Skeletal muscle cell (primary cell): ENCODE results near the gene GLIPR1L1.

Experiments used
- DNase-seq: peaks from one replicate; pipeline ENCODE4 v3.0.0-alpha.2; 2010; ENCODE audit warnings: low read depth
- H3K4me3 ChIP-seq: 2 replicates; pipeline ENCODE4 v1.5.1; 2011; ENCODE audit warnings: low read depth, mild to moderate bottlenecking, control low read depth, low read length, moderate library complexity

The GLIPR1L1 gene

GRCh38 chr12:75334384-75335030 lies at the start of gene GLIPR1L1:
GLIPR1L1 (plus strand) TSS chr12:75334670; CDS start chr12:75334729, 59 bp downstream.
- H3K4me3 ChIP-seq, result peak within 1 kb of the TSS; percentile 55
- DNase-seq, result peak; percentile 61

- no peak for DNase-seq
- no peak overlapping the region for H3K4me3 ChIP-seq
Measured at GRCh38 chr12:75288860-75289259, 45.6 kb upstream of the GLIPR1L1 start.

- H3K4me3 ChIP-seq, result no peak overlapping the region
- peak; percentile 1 for DNase-seq
Measured at GRCh38 chr12:75289753-75290152, 44.7 kb upstream of the GLIPR1L1 start.

GRCh38 chr12:75291014-75291413 lies 43.5 kb upstream of the GLIPR1L1 start:
- no peak overlapping the region for H3K4me3 ChIP-seq
- no peak for DNase-seq

GRCh38 chr12:75294336-75294735 lies 40.1 kb upstream of the GLIPR1L1 start:
- H3K4me3 ChIP-seq, result no peak overlapping the region
- DNase-seq, result no peak

- H3K4me3 ChIP-seq, result no peak overlapping the region
- no peak for DNase-seq
Measured at GRCh38 chr12:75294797-75295196, 39.7 kb upstream of the GLIPR1L1 start.

GRCh38 chr12:75302225-75302624 lies 32.2 kb upstream of the GLIPR1L1 start:
- no peak overlapping the region for H3K4me3 ChIP-seq
- DNase-seq, result no peak

GRCh38 chr12:75302781-75303180 lies 31.7 kb upstream of the GLIPR1L1 start:
- DNase-seq, result no peak
- no peak overlapping the region for H3K4me3 ChIP-seq

GRCh38 chr12:75305412-75306332 lies 28.8 kb upstream of the GLIPR1L1 start:
- no peak overlapping the region for H3K4me3 ChIP-seq
- no peak for DNase-seq

GRCh38 chr12:75308279-75308678 lies 26.2 kb upstream of the GLIPR1L1 start:
- DNase-seq, result no peak
- no peak overlapping the region for H3K4me3 ChIP-seq

- no peak overlapping the region for H3K4me3 ChIP-seq
- no peak for DNase-seq
Measured at GRCh38 chr12:75311369-75311768, 23.1 kb upstream of the GLIPR1L1 start.

- H3K4me3 ChIP-seq, result no peak overlapping the region
- peak; percentile 22 for DNase-seq
Measured at GRCh38 chr12:75315518-75315917, 19.0 kb upstream of the GLIPR1L1 start.

GRCh38 chr12:75317784-75318183 lies 16.7 kb upstream of the GLIPR1L1 start:
- no peak for DNase-seq
- no peak overlapping the region for H3K4me3 ChIP-seq

GRCh38 chr12:75322464-75322863 lies 12.0 kb upstream of the GLIPR1L1 start:
- DNase-seq, result peak; percentile 33
- H3K4me3 ChIP-seq, result no peak overlapping the region

- H3K4me3 ChIP-seq, result no peak overlapping the region
- no peak for DNase-seq
Measured at GRCh38 chr12:75323663-75324062, 10.8 kb upstream of the GLIPR1L1 start.

- no peak overlapping the region for H3K4me3 ChIP-seq
- no peak for DNase-seq
Measured at GRCh38 chr12:75327642-75328041, 6.8 kb upstream of the GLIPR1L1 start.

GRCh38 chr12:75329918-75330826 lies 4.3 kb upstream of the GLIPR1L1 start, which contains the start of gene CAPS2:
CAPS2 (minus strand) TSS chr12:75330324; CDS start chr12:75326498, 3,826 bp downstream.
- peak; percentile 52 for DNase-seq
- H3K4me3 ChIP-seq, result peak within 1 kb of the TSS; percentile 64

GRCh38 chr12:75337905-75338304 lies 3.4 kb downstream of the GLIPR1L1 start:
- H3K4me3 ChIP-seq, result no peak overlapping the region
- DNase-seq, result no peak

- H3K4me3 ChIP-seq, result no peak overlapping the region
- no peak for DNase-seq
Measured at GRCh38 chr12:75341873-75342272, 7.4 kb downstream of the GLIPR1L1 start.

GRCh38 chr12:75345531-75345930 lies 11.1 kb downstream of the GLIPR1L1 start:
- DNase-seq, result no peak
- no peak overlapping the region for H3K4me3 ChIP-seq
